Large intestine (tissue), 3 donors: ENCODE data around the gene MYCBPAP. TPM values are rescaled to one million over a fixed set of nuclear protein-coding genes. Genes with fewer than 3 reads are reported as not detected.

Source experiments
- DNase-seq, 2 donors: peaks; one replicate each; pipeline versions ENCODE4 v3.0.0 to v3.0.0-alpha.2; 2013
- H3K27ac ChIP-seq: one replicate; pipeline ENCODE4 v1.5.1; 2013; ENCODE audit warnings: low read length
- H3K27me3 ChIP-seq: 2 replicates; pipeline ENCODE4 v1.6.1; 2013; ENCODE audit warnings: low read length; ENCODE audit not compliant: control insufficient read depth, insufficient read depth
- H3K36me3 ChIP-seq: 2 replicates; pipeline ENCODE4 v1.6.1; 2013; ENCODE audit warnings: low read length; ENCODE audit not compliant: control insufficient read depth, insufficient read depth
- H3K4me1 ChIP-seq: one replicate; pipeline ENCODE4 v1.6.1; 2013; ENCODE audit warnings: low read length; ENCODE audit not compliant: control insufficient read depth, insufficient read depth
- H3K4me3 ChIP-seq: one replicate; pipeline ENCODE4 v1.5.1; 2013; ENCODE audit warnings: low read length
- H3K9me3 ChIP-seq: one replicate; pipeline ENCODE4 v1.6.1; 2013; ENCODE audit warnings: mild to moderate bottlenecking, low read depth, low read length, moderate library complexity; ENCODE audit not compliant: control insufficient read depth
- WGBS: methylation state at CpG from one replicate; pipeline ENCODE4 v1.1.5; 2013; ENCODE audit warnings: low lambda C conversion rate; ENCODE audit not compliant: insufficient coverage; 5-methylcytosine and 5-hydroxymethylcytosine counted together
- polyA plus RNA-seq: library from polyadenylated mRNA; unstranded; fragments of 120-200 nt; gene quantifications from one replicate; pipeline ENCODE4 v1.2.1, GENCODE V29; 2013

The MYCBPAP gene
- polyA plus RNA-seq, 1 donor: 1.8 TPM

- Histone ChIP-seq H3K4me3 (no peak overlapping the region), H3K27me3 (peaks cover 18% of the 10 kb centered on the region), H3K4me1 (peaks cover 29% of the 10 kb centered on the region), H3K9me3 (no peaks in the 10 kb centered on the region), H3K36me3 (no peaks in the 10 kb centered on the region), H3K27ac (no peak overlapping the region)
- 83% methylated on average over 1 of the region's 7 CpGs for WGBS
- DNase-seq: no peak
Observed at GRCh38 chr17:50529849-50530248, 21.6 kb downstream of the MYCBPAP start.

GRCh38 chr17:50531428-50532025 is 23.3 kb downstream of the MYCBPAP start:
- DNase-seq: no peak
- H3K4me1 ChIP-seq: peaks cover 29% of the 10 kb centered on the region
- no peak overlapping the region for H3K4me3 ChIP-seq
- no peak overlapping the region for H3K27ac ChIP-seq
- no CpG with 5 or more reads among the region's 6 CpGs for WGBS
- no peaks in the 10 kb centered on the region for H3K9me3 ChIP-seq
- H3K36me3 ChIP-seq: no peaks in the 10 kb centered on the region
- H3K27me3 ChIP-seq: peaks cover 18% of the 10 kb centered on the region

- peaks cover 18% of the 10 kb centered on the region for H3K27me3 ChIP-seq
- peak in 1 of 2 donors; percentile 66 for DNase-seq
Observed at GRCh38 chr17:50532452-50533024, 24.3 kb downstream of the MYCBPAP start, which contains the start of gene EPN3. Gene EPN3 (plus strand): TSS chr17:50532735. CDS start chr17:50536557, 3,822 bp downstream.

GRCh38 chr17:50533185-50533584 is 24.9 kb downstream of the MYCBPAP start:
- Histone ChIP-seq H3K4me1 (peaks cover 38% of the 10 kb centered on the region), H3K9me3 (no peaks in the 10 kb centered on the region), H3K27me3 (peaks cover 18% of the 10 kb centered on the region), H3K36me3 (no peaks in the 10 kb centered on the region), H3K4me3 (peak overlapping the region; percentile 4), H3K27ac (no peak overlapping the region)
- no peak for DNase-seq
- no CpG with 5 or more reads among the region's 5 CpGs for WGBS

More at GRCh38 chr17:50532452-50533024, 24.3 kb downstream of the MYCBPAP start, which contains the start of gene EPN3:
- H3K9me3 ChIP-seq: no peaks in the 10 kb centered on the region
- H3K4me3 ChIP-seq: peak within 1 kb of the TSS; percentile 41
- WGBS: no CpG with 5 or more reads among the region's 21 CpGs
- H3K36me3 ChIP-seq: no peaks in the 10 kb centered on the region
- no peak within 1 kb of the TSS for H3K27ac ChIP-seq
- peaks cover 32% of the 10 kb centered on the region for H3K4me1 ChIP-seq

GRCh38 chr17:50533720-50534148 is 25.5 kb downstream of the MYCBPAP start:
- Histone ChIP-seq H3K36me3 (no peaks in the 10 kb centered on the region), H3K27ac (no peak overlapping the region), H3K4me1 (peaks cover 44% of the 10 kb centered on the region), H3K4me3 (no peak overlapping the region), H3K27me3 (peaks cover 18% of the 10 kb centered on the region), H3K9me3 (no peaks in the 10 kb centered on the region)
- 0% methylated on average over 2 of the region's 17 CpGs for WGBS
- DNase-seq: peak in 1 of 2 donors; percentile 50

- peaks cover 18% of the 10 kb centered on the region for H3K27me3 ChIP-seq
- H3K9me3 ChIP-seq: no peaks in the 10 kb centered on the region
- WGBS: no CpG with 5 or more reads among the region's 24 CpGs
- no peaks in the 10 kb centered on the region for H3K36me3 ChIP-seq
- no peak overlapping the region for H3K4me3 ChIP-seq
- peak in 1 of 2 donors; percentile 60 for DNase-seq
- no peak overlapping the region for H3K27ac ChIP-seq
- H3K4me1 ChIP-seq: peaks cover 50% of the 10 kb centered on the region
Observed at GRCh38 chr17:50534222-50534978, 26.2 kb downstream of the MYCBPAP start.

- no peaks in the 10 kb centered on the region for H3K9me3 ChIP-seq
- no peaks in the 10 kb centered on the region for H3K36me3 ChIP-seq
- H3K4me1 ChIP-seq: peaks cover 55% of the 10 kb centered on the region
- no peak overlapping the region for H3K4me3 ChIP-seq
- peaks cover 18% of the 10 kb centered on the region for H3K27me3 ChIP-seq
- no peak overlapping the region for H3K27ac ChIP-seq
- DNase-seq: no peak
- WGBS: no CpG with 5 or more reads among the region's 2 CpGs
Observed at GRCh38 chr17:50534979-50535326, 26.7 kb downstream of the MYCBPAP start.

- Histone ChIP-seq H3K9me3 (no peaks in the 10 kb centered on the region), H3K27me3 (peaks cover 18% of the 10 kb centered on the region), H3K4me3 (no peak overlapping the region), H3K36me3 (no peaks in the 10 kb centered on the region), H3K4me1 (peaks cover 58% of the 10 kb centered on the region), H3K27ac (no peak overlapping the region)
- no peak for DNase-seq
- 92% methylated on average over 2 of the region's 7 CpGs for WGBS
Observed at GRCh38 chr17:50535407-50535806, 27.2 kb downstream of the MYCBPAP start.

GRCh38 chr17:50536683-50537646 is 28.7 kb downstream of the MYCBPAP start:
- Histone ChIP-seq H3K36me3 (no peaks in the 10 kb centered on the region), H3K27me3 (peaks cover 14% of the 10 kb centered on the region), H3K4me1 (peaks cover 64% of the 10 kb centered on the region), H3K9me3 (no peaks in the 10 kb centered on the region), H3K27ac (no peak overlapping the region), H3K4me3 (no peak overlapping the region)
- 92% methylated on average over 2 of the region's 45 CpGs for WGBS
- no peak for DNase-seq
